ENCODE measurements around the gene CLASP1. TPM values are rescaled to one million over a fixed set of nuclear protein-coding genes. Genes with fewer than 3 reads are reported as not detected.

Gene CLASP1
- total and polyA plus RNA-seq, 4 donors = 7.5 to 50.0 (median 21.9) TPM

DNA sequence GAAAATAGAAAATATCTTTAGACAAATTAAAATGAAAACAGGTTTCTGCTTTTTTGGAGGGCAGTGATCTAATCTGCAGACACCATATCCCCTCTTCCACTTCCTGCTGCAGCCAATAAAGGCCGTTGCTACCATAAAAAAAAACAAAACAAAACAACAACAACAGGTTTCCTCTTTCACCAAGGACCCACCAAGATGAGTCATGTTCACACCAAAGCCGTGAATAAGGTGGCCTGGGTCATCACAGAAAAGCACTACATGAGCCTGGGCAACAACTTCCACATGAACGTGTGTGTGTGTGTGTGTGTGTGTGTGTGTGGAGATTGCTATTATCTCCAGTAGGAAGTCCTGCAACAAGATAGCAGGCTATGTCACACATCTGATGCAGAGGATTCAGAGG is 339.5 kb downstream of the CLASP1 start:
- DNase-seq (ENCODE audit: low spot score) = no peak
- WGBS = 39% methylated on average over 3 of the region's 3 CpGs
- Histone ChIP-seq H3K27ac (ENCODE audit: low read depth in 1 of 2, low read length in 2 of 2) (no peak overlapping the region), H3K36me3 (ENCODE audit: control insufficient read depth in 4 of 4, insufficient read depth in 3 of 4, low read depth in 1 of 4, low read length in 3 of 4) (no peaks in the 10 kb centered on the region), H3K4me1 (ENCODE audit: control insufficient read depth in 4 of 4, insufficient read depth in 4 of 4, low read length in 3 of 4) (no peaks in the 10 kb centered on the region), H3K27me3 (ENCODE audit: control insufficient read depth in 4 of 4, insufficient read depth in 4 of 4, low read length in 3 of 4) (peaks cover 0 to 7% (median 0%) of the 10 kb centered on the region in 4 donors), H3K9ac (ENCODE audit: low read depth in 1 of 2, low read length in 2 of 2) (no peak overlapping the region), H3K9me3 (ENCODE audit: control insufficient read depth in 4 of 4, low read length in 3 of 4) (no peaks in the 10 kb centered on the region), H3K4me3 (ENCODE audit: low read depth in 1 of 3, low read length in 3 of 3) (no peak overlapping the region)
- TF ChIP-seq RAD21 (IDR thresholded peaks at IDR 0.05) (no peak), GABPA (IDR thresholded peaks at IDR 0.05 in 1 of 2, conservative IDR thresholded peaks at IDR 0.05 in 1 of 2) (no peak), JUND (IDR thresholded peaks at IDR 0.05) (no peak), EGR1 (IDR thresholded peaks at IDR 0.05; ENCODE audit: low read depth in 2 of 2) (no peak), FOXA2 (IDR thresholded peaks at IDR 0.05) (no peak), FOXA1 (IDR thresholded peaks at IDR 0.05) (no peak), YY1 (IDR thresholded peaks at IDR 0.05) (no peak), SP1 (IDR thresholded peaks at IDR 0.05) (no peak), TAF1 (conservative IDR thresholded peaks at IDR 0.05) (no peak), HNF4G (IDR thresholded peaks at IDR 0.05) (no peak), RXRA (IDR thresholded peaks at IDR 0.05) (no peak), NR2F2 (IDR thresholded peaks at IDR 0.05) (no peak), HNF4A (conservative IDR thresholded peaks at IDR 0.05) (no peak)
- TF ChIP-seq, protein P1, sequence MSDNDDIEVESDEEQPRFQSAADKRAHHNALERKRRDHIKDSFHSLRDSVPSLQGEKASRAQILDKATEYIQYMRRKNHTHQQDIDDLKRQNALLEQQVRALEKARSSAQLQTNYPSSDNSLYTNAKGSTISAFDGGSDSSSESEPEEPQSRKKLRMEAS (IDR thresholded peaks at IDR 0.05) = no peak
- TF ChIP-seq, protein P2, sequence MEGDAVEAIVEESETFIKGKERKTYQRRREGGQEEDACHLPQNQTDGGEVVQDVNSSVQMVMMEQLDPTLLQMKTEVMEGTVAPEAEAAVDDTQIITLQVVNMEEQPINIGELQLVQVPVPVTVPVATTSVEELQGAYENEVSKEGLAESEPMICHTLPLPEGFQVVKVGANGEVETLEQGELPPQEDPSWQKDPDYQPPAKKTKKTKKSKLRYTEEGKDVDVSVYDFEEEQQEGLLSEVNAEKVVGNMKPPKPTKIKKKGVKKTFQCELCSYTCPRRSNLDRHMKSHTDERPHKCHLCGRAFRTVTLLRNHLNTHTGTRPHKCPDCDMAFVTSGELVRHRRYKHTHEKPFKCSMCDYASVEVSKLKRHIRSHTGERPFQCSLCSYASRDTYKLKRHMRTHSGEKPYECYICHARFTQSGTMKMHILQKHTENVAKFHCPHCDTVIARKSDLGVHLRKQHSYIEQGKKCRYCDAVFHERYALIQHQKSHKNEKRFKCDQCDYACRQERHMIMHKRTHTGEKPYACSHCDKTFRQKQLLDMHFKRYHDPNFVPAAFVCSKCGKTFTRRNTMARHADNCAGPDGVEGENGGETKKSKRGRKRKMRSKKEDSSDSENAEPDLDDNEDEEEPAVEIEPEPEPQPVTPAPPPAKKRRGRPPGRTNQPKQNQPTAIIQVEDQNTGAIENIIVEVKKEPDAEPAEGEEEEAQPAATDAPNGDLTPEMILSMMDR (IDR thresholded peaks at IDR 0.05; ENCODE audit: low read depth, low read length, missing input control) = no peak
- TF ChIP-seq, protein P3, sequence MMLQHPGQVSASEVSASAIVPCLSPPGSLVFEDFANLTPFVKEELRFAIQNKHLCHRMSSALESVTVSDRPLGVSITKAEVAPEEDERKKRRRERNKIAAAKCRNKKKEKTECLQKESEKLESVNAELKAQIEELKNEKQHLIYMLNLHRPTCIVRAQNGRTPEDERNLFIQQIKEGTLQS (IDR thresholded peaks at IDR 0.05) = no peak
- TF ChIP-seq, protein P4, sequence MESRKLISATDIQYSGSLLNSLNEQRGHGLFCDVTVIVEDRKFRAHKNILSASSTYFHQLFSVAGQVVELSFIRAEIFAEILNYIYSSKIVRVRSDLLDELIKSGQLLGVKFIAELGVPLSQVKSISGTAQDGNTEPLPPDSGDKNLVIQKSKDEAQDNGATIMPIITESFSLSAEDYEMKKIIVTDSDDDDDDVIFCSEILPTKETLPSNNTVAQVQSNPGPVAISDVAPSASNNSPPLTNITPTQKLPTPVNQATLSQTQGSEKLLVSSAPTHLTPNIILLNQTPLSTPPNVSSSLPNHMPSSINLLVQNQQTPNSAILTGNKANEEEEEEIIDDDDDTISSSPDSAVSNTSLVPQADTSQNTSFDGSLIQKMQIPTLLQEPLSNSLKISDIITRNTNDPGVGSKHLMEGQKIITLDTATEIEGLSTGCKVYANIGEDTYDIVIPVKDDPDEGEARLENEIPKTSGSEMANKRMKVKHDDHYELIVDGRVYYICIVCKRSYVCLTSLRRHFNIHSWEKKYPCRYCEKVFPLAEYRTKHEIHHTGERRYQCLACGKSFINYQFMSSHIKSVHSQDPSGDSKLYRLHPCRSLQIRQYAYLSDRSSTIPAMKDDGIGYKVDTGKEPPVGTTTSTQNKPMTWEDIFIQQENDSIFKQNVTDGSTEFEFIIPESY (IDR thresholded peaks at IDR 0.05) = no peak
- TF ChIP-seq, protein P5, sequence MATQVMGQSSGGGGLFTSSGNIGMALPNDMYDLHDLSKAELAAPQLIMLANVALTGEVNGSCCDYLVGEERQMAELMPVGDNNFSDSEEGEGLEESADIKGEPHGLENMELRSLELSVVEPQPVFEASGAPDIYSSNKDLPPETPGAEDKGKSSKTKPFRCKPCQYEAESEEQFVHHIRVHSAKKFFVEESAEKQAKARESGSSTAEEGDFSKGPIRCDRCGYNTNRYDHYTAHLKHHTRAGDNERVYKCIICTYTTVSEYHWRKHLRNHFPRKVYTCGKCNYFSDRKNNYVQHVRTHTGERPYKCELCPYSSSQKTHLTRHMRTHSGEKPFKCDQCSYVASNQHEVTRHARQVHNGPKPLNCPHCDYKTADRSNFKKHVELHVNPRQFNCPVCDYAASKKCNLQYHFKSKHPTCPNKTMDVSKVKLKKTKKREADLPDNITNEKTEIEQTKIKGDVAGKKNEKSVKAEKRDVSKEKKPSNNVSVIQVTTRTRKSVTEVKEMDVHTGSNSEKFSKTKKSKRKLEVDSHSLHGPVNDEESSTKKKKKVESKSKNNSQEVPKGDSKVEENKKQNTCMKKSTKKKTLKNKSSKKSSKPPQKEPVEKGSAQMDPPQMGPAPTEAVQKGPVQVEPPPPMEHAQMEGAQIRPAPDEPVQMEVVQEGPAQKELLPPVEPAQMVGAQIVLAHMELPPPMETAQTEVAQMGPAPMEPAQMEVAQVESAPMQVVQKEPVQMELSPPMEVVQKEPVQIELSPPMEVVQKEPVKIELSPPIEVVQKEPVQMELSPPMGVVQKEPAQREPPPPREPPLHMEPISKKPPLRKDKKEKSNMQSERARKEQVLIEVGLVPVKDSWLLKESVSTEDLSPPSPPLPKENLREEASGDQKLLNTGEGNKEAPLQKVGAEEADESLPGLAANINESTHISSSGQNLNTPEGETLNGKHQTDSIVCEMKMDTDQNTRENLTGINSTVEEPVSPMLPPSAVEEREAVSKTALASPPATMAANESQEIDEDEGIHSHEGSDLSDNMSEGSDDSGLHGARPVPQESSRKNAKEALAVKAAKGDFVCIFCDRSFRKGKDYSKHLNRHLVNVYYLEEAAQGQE (IDR thresholded peaks at IDR 0.05) = no peak
